Activated CD4-positive, alpha-beta T cell treated with anti-CD3 and anti-CD28 coated beads, Interleukin-2, amount 10 ng/mL, durations not matched to agents 7 days and 5 days (primary cell): ENCODE results near the gene SHMT2. TPM values are rescaled to one million over a fixed set of nuclear protein-coding genes. Genes with fewer than 3 reads are reported as not detected.
"Not testable (repeated sequence)": the region's sequence is repeated elsewhere in the genome, so short reads cannot be mapped to it uniquely, and the experiment has no call there.

ENCODE experiments used
- CTCF ChIA-PET: fragments of 350-600 bp; sonication (Branson Sonifier 250); formaldehyde crosslinking; loops from one replicate; lab custom pipeline; 2021; ENCODE audit warnings: antibody characterized with exemption; lab: Charles Lee
- POLR2A ChIA-PET: fragments of 350-600 bp; sonication (Branson Sonifier 250); formaldehyde crosslinking; loops from one replicate; lab custom pipeline; 2021; ENCODE audit warnings: antibody characterized with exemption; lab: Charles Lee
- DNase-seq: peaks from one replicate; pipeline ENCODE4 v3.0.0-alpha.2; 2020
- H3K27ac Mint-ChIP-seq: one replicate; pipeline ENCODE4 v1.8.0; 2021; ENCODE audit warnings: mild to moderate bottlenecking, moderate library complexity, mixed read lengths
- H3K27me3 Mint-ChIP-seq: one replicate; pipeline ENCODE4 v1.8.0; 2021; ENCODE audit warnings: mixed read lengths
- H3K36me3 Mint-ChIP-seq: one replicate; pipeline ENCODE4 v1.8.0; 2021; ENCODE audit warnings: low read depth, mixed read lengths
- H3K4me1 Mint-ChIP-seq: one replicate; pipeline ENCODE4 v1.8.0; 2021; ENCODE audit warnings: mixed read lengths
- H3K4me3 Mint-ChIP-seq: one replicate; pipeline ENCODE4 v1.8.0; 2021; ENCODE audit warnings: mild to moderate bottlenecking, moderate library complexity, mixed read lengths
- H3K9me3 Mint-ChIP-seq: one replicate; pipeline ENCODE4 v1.8.0; 2021; ENCODE audit warnings: mixed read lengths
- microRNA-seq: library from miRNA; unstranded; fragments of <30 nt; microRNA quantifications from one replicate; pipeline ENCODE4 v1.2.0, GENCODE V29; 2021; ENCODE audit warnings: borderline microRNAs expressed, borderline replicate concordance
- total RNA-seq, 2 experiments: library from RNA; stranded (reverse); gene quantifications; one replicate each; pipeline ENCODE4 v1.2.3, GENCODE V29; 2021

The SHMT2 gene
- total RNA-seq, 2 experiments from 2014 or later = 137 to 141 TPM

DNA sequence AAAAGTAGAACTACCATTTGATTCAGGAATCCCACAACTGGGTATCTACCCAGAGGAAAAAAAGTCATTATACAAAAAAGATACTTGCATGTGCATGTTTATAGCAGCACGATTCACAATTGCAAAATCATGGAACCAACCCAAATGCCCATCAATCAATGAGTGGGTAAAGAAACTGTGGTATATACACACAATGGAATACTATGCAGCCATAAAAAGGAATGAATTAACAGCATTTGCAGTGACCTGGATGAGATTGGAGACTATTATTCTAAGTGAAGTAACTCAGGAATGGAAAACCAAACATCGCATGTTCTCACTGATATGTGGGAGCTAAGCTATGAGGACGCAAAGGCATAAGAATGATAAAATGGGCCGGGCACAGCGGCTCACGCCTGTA, 46.7 kb downstream of the SHMT2 start:
- H3K4me3 Mint-ChIP-seq, H3K27me3 Mint-ChIP-seq, H3K9me3 Mint-ChIP-seq, H3K27ac Mint-ChIP-seq, DNase-seq, POLR2A ChIA-PET: not testable (repeated sequence)
- Mint-ChIP-seq H3K36me3 (peaks cover 62% of the 10 kb centered on the region), H3K4me1 (peaks cover 25% of the 10 kb centered on the region)
- CTCF ChIA-PET = interaction anchor here (0.6 to 1.6 kb wide), 4 partner anchors 10 to 176 kb away, joined by 3 to 6 read pairs (median 4); no protein-coding TSS in a partner anchor

DNA sequence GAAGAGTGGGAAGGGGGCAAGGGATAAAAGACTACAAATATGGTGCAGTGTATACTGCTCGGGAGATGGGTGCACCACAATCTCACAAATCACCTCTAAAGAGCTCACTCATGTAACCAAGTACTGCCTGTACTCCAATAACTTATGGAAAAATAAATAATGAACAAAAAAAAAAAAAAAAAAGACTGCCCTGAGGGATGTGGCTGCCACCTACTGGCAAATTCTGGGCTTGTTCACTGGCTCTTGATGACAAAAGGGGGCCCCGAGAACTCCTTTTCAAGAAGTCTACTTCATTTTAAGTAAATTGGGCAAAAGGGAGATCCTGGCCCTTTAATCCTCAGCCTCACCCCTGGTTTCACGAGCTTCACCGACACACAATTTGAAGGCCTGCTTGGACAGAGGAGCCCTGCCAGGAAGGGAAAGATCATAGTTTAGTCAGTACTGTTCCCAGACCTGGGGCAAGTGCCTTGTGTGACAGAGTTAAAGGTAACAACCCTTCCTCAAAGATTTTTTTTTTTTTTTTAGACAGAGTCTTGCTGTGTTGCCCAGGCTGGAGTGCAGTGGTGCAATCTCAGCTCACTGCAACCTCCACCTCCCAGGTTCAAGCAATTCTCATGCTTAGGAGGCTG, 47.5 kb downstream of the SHMT2 start:
- ChIA-PET CTCF (interaction anchor here (0.6 to 1.6 kb wide), 7 partner anchors 9 to 179 kb away, joined by 3 to 6 read pairs (median 4); no protein-coding TSS in a partner anchor), POLR2A (no interaction called here)
- peak; percentile 13 for DNase-seq
- no peaks in the 10 kb centered on the region for H3K27me3 Mint-ChIP-seq
- no peak overlapping the region for H3K4me3 Mint-ChIP-seq
- H3K4me1 Mint-ChIP-seq = peaks cover 25% of the 10 kb centered on the region
- no peak overlapping the region for H3K27ac Mint-ChIP-seq
- H3K9me3 Mint-ChIP-seq = no peaks in the 10 kb centered on the region
- peaks cover 61% of the 10 kb centered on the region for H3K36me3 Mint-ChIP-seq

- H3K9me3 Mint-ChIP-seq = no peaks in the 10 kb centered on the region
Measured at GRCh38 chr12:57278465-57279381, 49.2 kb downstream of the SHMT2 start.

GRCh38 chr12:57280211-57281062, 50.9 kb downstream of the SHMT2 start:
- H3K4me1 Mint-ChIP-seq = peaks cover 23% of the 10 kb centered on the region
- POLR2A ChIA-PET = no interaction called here
- H3K27ac Mint-ChIP-seq = peak overlapping the region; percentile 91
- DNase-seq = peak; percentile 68
- H3K36me3 Mint-ChIP-seq = peaks cover 54% of the 10 kb centered on the region
- H3K4me3 Mint-ChIP-seq = peak overlapping the region; percentile 12
- H3K27me3 Mint-ChIP-seq = no peaks in the 10 kb centered on the region
- CTCF ChIA-PET = interaction anchor here (0.9 kb wide), 1 partner anchor 176 kb away, joined by 3 read pairs; no protein-coding TSS in a partner anchor
- H3K9me3 Mint-ChIP-seq = no peaks in the 10 kb centered on the region

More at GRCh38 chr12:57278465-57279381, 49.2 kb downstream of the SHMT2 start:
- DNase-seq = no peak
- Mint-ChIP-seq H3K27me3 (no peaks in the 10 kb centered on the region), H3K27ac (no peak overlapping the region), H3K4me1 (peaks cover 25% of the 10 kb centered on the region), H3K36me3 (peaks cover 68% of the 10 kb centered on the region), H3K4me3 (no peak overlapping the region)
- POLR2A ChIA-PET = no interaction called here
- CTCF ChIA-PET = interaction anchor here (0.6 to 1.4 kb wide), 6 partner anchors 10 to 175 kb away, joined by 3 read pairs; no protein-coding TSS in a partner anchor

DNA sequence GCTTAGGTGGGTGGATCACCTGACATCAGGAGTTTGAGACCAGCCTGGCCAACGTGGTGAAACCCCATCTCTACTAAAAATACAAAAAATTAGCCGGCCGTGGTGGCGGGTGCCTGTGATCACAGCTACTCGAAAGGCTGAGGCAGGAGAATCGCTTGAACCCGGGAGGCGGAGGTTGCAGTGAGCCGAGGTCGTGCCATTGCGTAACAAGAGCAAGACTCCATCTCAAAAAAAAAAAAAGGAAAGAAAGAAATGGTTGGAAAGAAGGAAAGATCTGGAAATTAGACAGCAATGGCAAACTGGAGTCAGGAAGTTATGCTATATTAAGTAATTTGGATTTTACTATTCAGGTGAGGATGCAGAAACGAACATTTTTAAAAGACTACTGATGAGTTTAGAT, 52.6 kb downstream of the SHMT2 start:
- H3K36me3 Mint-ChIP-seq = peaks cover 58% of the 10 kb centered on the region
- H3K27ac Mint-ChIP-seq, POLR2A ChIA-PET, H3K27me3 Mint-ChIP-seq, H3K9me3 Mint-ChIP-seq, DNase-seq, H3K4me3 Mint-ChIP-seq: not testable (repeated sequence)
- H3K4me1 Mint-ChIP-seq = peaks cover 21% of the 10 kb centered on the region
- CTCF ChIA-PET = interaction anchor here (0.6 to 1.0 kb wide), 2 partner anchors 171 to 430 kb away, joined by 3 to 4 read pairs; no protein-coding TSS in a partner anchor

Small RNA genes lying within 50 kb of the gene (microRNA-seq; reads per million reads assigned to microRNA genes)
- gene MIR1228 = not detected

Other genes with a start within 250 kb of the SHMT2 start
- 1 to 10 TPM; 8.8 to 9.5 TPM for gene ZBTB39, start 223.2 kb upstream of the SHMT2 start, total RNA-seq
- gene TAC3, start 213.2 kb upstream of the SHMT2 start, total RNA-seq = under 1 TPM in 1 of 2 experiments, not detected in 1; 0.25 TPM
- 1 to 10 TPM; 1.4 to 2.9 TPM for gene MYO1A, start 179.6 kb upstream of the SHMT2 start, total RNA-seq
- 10 to 100 TPM; 50.2 to 54.3 TPM for gene NEMP1, start 150.9 kb upstream of the SHMT2 start, total RNA-seq
- gene NAB2, start 140.6 kb upstream of the SHMT2 start, total RNA-seq = 1 to 10 TPM; 5.5 to 6.8 TPM
- 100 to 1,000 TPM; 239 to 242 TPM for gene STAT6, start 118.3 kb upstream of the SHMT2 start, total RNA-seq
- under 1 TPM; 0.94 TPM for gene LRP1, start 101.2 kb upstream of the SHMT2 start, total RNA-seq
- gene LRP1-AS, start 82.1 kb upstream of the SHMT2 start, total RNA-seq = not detected
- gene NXPH4, start 12.9 kb upstream of the SHMT2 start, total RNA-seq = under 1 TPM; 0.29 to 0.32 TPM
- gene STAC3, start 21.5 kb downstream of the SHMT2 start, total RNA-seq = 1 to 10 TPM; 5.1 to 5.2 TPM
- gene R3HDM2, start 201.3 kb downstream of the SHMT2 start, total RNA-seq = 10 to 100 TPM; 71.6 to 74.5 TPM
- gene INHBC, start 205.1 kb downstream of the SHMT2 start, total RNA-seq = not detected
- not detected for gene INHBE, start 225.6 kb downstream of the SHMT2 start, total RNA-seq
- under 1 TPM; 0.52 to 0.94 TPM for gene GLI1, start 230.1 kb downstream of the SHMT2 start, total RNA-seq